Mucosa of gallbladder (tissue), 1 donor: ENCODE measurements around the gene MSMP. TPM values are rescaled to one million over a fixed set of nuclear protein-coding genes. Genes with fewer than 3 reads are reported as not detected.
A peak's percentile ranks its signal among the peaks of the same experiment; 100 is the strongest.

ENCODE experiments used
- DNase-seq: peaks from one replicate; pipeline ENCODE4 v3.0.0-alpha.2; 2020; ENCODE audit warnings: low spot score
- total RNA-seq: library from RNA; stranded (reverse); gene quantifications from one replicate; pipeline ENCODE4 v1.2.1, GENCODE V29; 2021
- donor health status: DM: no; HTN: no; CAD: no.

Gene MSMP
- total RNA-seq, 1 donor from 2014 or later: 1.1 TPM

GRCh38 chr9:35771534-35771933, 17.5 kb upstream of the MSMP start:
- DNase-seq: no peak

DNA sequence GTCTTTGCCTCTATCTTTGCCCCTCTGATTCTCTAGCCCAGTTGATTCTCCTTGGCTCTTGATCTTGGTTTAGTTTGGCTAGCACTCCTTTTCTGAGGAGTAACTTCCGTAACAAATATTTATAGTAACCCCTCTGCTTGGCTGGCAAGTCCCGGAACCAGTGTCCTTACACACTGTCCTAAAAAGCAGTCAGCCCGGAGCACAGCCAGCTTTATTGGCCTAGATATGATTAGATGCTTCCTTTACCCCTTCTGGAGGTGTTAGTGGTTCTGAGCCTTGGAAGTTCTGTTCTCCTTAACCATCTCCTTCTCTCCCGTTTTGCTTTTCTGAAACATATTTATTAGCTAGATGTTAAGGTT, 17.0 kb upstream of the MSMP start:
- no peak for DNase-seq

GRCh38 chr9:35769763-35770162, 15.7 kb upstream of the MSMP start:
- no peak for DNase-seq

DNA sequence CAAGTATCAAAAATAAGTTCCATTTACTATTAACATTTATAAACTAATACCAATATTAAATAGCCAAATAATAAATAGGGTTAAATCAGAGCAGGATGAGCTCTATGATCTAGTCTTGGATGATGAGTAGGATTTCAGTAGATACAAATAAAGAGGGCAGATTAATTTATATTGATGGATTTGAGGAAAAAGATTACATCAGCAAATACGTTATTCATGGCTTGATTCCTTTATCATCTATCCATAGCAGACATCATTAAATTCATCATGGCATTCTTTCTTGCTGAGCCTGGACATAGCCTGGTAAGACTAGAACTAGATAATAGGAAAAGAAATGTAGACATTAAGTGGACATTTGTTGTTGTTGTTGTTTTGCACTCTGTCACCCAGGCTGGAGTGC, 13.4 kb upstream of the MSMP start:
- no peak for DNase-seq

DNA sequence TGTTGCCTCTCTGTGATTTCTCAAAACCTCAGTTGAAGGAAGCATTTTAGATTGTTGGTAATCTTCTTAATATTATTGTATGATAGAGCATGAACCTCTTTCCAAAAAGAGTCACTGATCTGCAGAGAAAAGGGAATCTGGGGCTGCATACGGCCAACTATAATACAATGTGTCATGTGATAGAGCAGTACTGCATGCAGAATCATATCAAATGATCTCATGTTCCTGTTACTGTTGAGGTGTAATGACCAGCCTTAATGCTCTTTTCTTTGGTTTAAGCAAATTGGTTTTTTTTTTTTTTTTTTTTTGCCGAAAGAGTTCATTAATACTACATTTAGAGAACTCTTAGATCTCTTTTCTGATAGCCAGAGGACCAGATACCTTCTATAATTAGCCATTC, 12.9 kb upstream of the MSMP start:
- no peak for DNase-seq

DNA sequence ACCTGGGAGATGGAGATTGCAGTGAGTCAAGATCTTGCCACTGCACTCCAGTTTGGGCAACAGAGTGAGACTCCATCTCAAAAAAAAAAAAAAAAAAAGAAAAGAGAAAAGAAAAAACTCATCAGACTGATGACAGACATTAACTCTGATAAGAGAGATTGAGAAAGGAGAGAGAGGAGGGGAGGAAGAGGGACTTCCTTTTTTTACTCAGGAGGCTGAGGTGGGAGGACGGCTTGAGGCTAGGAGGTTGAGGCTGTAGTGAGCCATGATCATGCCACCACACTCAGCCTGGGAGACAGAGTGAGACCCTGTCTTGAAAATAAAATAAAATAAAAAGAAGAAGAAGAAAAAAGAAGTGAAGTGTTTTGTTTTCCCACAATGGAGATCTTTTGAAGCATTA, 9.7 kb upstream of the MSMP start:
- no peak for DNase-seq

- no peak for DNase-seq
Measured at GRCh38 chr9:35763181-35763580, 9.1 kb upstream of the MSMP start.

- peak; percentile 44 for DNase-seq
Measured at GRCh38 chr9:35760651-35761050, 6.6 kb upstream of the MSMP start.

GRCh38 chr9:35759795-35760194, 5.7 kb upstream of the MSMP start:
- no peak for DNase-seq

DNA sequence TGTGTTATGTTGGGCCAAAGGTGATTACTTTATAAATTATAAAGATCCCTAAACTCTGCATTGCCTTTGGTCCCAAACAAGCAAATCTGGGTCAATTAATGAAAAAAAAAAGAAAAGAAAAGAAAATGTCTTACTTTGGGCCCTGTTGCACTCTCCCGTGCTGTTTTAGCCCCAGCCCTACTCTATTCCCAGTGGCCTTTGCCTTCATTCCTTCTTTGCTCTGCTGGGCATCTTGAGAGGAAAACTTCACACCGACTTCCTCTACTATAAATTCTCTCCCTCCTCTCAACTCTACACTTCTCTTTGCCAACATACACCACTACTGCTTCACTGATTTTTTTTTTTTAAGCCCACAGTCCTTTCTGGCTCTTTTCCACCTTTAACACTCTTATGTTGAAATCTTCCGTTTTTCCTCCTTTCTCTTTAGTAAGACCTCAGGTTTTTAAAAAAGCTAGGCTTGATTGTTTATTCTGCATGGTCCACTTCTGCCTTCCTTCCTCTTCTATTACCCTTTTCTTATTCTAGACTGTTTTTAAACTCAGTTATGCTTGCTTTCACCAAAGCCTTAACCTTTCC, 4.5 kb upstream of the MSMP start:
- DNase-seq: no peak

GRCh38 chr9:35757892-35758275, 3.8 kb upstream of the MSMP start:
- DNase-seq: no peak

DNA sequence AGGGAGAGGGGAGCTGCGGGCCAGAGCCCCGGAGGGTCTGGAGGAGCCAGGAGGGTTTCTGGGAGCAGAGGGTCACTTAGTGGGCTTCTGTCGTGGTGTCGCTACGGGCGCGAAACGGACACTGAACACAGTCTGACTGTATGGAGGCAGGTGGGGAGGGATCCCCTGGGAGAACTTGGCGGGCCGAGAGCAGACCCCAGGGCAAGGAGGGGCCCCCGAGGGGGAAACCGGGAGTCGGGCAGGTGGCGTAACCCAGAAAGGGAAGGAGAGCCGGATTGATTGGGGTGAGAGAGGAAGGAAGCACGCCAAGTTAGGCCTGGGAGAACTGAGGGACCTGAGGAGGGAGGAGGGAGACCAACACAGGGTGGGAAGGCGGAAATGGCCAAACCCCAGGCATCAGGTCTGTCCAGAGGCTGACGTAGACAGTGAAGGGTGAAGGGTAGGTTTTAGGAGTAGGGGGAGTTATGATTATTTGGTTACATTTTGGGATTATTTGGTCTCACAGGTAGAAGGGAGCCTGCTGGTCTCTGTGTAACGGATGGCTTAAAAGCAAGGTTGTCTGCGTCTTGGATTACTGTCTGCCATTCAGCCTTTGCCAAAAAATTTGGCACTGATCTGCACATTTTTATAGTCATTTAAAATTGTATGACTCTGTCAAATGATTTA, 3.3 kb upstream of the MSMP start:
- DNase-seq: no peak

- DNase-seq: peak; percentile 64
Measured at GRCh38 chr9:35756275-35757225, 2.5 kb upstream of the MSMP start.

GRCh38 chr9:35755071-35755470, 995 bp upstream of the MSMP start:
- no peak for DNase-seq

DNA sequence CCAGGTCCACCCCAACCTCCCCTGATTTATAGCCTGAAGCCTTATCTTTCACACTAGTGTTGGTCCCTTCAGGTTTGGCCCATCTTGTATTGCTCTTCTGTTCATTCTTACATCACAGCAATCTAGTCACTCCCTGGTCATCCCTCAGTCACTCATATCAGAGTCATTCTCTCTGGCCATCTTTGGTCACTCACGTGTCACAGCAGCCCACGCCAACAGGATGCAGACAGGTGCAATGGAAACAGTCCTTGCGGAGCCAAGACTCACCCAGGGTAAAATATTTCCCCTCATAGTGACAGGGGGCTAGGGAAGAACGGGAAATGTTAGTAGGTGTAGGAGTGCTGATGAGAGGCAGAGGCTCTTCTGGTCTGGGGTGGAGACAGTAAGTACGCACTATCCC, 610 bp downstream of the MSMP start:
- DNase-seq: no peak

- no peak for DNase-seq
Measured at GRCh38 chr9:35750256-35750531, 3.9 kb downstream of the MSMP start.

GRCh38 chr9:35749515-35750255, 4.4 kb downstream of the MSMP start:
- peak; percentile 25 for DNase-seq

GRCh38 chr9:35748858-35749514, 5.1 kb downstream of the MSMP start, which contains the start of the genes GBA2 and RGP1:
Gene GBA2, minus strand, starts transcription at chr9:35749228. Its CDS starts 524 bp downstream, at chr9:35748704.
Gene RGP1, plus strand, starts transcription at chr9:35749287. Its CDS starts 469 bp downstream, at chr9:35749756.
- DNase-seq: peak; percentile 81

- no peak for DNase-seq
Measured at GRCh38 chr9:35748242-35748857, 5.7 kb downstream of the MSMP start.

- peak; percentile 78 for DNase-seq
Measured at GRCh38 chr9:35746583-35746982, 7.5 kb downstream of the MSMP start.

- DNase-seq: no peak
Measured at GRCh38 chr9:35745569-35745968, 8.5 kb downstream of the MSMP start.
